Measurements from ENCODE around the gene RBM20.
"Not testable (repeated sequence)": the region's sequence is repeated elsewhere in the genome, so short reads cannot be mapped to it uniquely, and the experiment has no call there.

DNA sequence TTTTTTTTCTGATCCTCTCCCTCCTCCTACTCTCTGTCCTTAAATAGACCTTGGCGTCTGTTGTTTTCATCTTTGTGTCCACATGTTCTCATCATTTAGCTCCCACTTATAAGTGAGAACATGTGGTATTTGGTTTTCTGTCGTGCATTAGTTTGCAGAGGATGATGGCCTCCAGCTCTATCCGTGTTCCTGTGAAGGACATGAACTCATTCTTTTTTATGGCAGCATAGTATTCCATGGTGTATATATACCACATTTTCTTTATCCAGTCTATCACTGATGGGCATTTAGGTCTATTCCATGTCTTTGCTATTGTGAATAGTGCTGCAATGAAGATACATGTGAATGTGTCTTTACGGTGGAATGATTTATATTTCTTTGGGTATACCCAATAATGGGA is 20.8 kb upstream of the RBM20 start:
- TF ChIP-seq, protein P1, sequence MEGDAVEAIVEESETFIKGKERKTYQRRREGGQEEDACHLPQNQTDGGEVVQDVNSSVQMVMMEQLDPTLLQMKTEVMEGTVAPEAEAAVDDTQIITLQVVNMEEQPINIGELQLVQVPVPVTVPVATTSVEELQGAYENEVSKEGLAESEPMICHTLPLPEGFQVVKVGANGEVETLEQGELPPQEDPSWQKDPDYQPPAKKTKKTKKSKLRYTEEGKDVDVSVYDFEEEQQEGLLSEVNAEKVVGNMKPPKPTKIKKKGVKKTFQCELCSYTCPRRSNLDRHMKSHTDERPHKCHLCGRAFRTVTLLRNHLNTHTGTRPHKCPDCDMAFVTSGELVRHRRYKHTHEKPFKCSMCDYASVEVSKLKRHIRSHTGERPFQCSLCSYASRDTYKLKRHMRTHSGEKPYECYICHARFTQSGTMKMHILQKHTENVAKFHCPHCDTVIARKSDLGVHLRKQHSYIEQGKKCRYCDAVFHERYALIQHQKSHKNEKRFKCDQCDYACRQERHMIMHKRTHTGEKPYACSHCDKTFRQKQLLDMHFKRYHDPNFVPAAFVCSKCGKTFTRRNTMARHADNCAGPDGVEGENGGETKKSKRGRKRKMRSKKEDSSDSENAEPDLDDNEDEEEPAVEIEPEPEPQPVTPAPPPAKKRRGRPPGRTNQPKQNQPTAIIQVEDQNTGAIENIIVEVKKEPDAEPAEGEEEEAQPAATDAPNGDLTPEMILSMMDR (IDR thresholded peaks at IDR 0.05), result not testable (repeated sequence)
- TF ChIP-seq POLR2A (IDR thresholded peaks at IDR 0.05), result not testable (repeated sequence)

All from thyroid gland (tissue), 4 donors.